ENCODE measurements around the gene GALNT16.

DNA sequence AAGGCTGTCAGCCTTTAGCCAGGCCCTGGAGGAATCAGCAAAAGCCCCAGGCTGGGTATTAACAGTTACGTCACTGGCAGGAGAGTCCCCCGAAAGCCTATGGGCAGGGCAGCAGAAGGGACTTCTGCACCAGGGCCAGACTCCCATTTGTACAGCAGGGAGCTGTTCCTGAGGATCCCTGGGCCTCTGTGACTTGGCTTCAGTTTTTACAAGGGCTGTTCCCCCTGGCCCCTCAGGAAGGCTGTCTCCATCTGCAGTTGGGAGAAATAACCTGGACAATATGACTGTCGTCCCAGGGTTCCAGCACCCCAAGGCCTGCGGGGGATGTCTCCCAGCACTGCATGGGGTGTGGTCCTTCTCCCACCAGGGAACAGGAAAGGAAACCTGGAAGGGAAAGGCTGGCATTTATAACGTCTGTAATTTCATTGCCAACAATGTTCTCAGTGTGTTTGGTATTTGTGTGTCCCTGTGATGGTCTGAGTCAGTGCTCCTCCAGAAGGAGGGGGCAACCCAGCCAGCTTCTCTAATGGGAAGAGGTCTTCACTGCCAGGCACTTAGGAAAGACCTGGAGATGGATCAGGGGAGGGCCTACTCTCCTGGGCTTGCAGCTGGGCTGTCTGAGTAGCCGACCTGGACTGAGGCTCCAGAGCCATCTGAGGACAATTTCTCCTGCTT, 95.8 kb downstream of the GALNT16 start:
- TF ChIP-seq, protein P1, sequence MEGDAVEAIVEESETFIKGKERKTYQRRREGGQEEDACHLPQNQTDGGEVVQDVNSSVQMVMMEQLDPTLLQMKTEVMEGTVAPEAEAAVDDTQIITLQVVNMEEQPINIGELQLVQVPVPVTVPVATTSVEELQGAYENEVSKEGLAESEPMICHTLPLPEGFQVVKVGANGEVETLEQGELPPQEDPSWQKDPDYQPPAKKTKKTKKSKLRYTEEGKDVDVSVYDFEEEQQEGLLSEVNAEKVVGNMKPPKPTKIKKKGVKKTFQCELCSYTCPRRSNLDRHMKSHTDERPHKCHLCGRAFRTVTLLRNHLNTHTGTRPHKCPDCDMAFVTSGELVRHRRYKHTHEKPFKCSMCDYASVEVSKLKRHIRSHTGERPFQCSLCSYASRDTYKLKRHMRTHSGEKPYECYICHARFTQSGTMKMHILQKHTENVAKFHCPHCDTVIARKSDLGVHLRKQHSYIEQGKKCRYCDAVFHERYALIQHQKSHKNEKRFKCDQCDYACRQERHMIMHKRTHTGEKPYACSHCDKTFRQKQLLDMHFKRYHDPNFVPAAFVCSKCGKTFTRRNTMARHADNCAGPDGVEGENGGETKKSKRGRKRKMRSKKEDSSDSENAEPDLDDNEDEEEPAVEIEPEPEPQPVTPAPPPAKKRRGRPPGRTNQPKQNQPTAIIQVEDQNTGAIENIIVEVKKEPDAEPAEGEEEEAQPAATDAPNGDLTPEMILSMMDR (IDR thresholded peaks at IDR 0.05) = no peak
- TF ChIP-seq EZH2 (IDR thresholded peaks at IDR 0.05; ENCODE audit: borderline replicate concordance, insufficient read depth, low read depth, low read length, poor library complexity, severe bottlenecking) = no peak
